Measurements from ENCODE around the gene TMEM255A. TPM values are rescaled to one million over a fixed set of nuclear protein-coding genes. Genes with fewer than 3 reads are reported as not detected.

The TMEM255A gene
- total RNA-seq, 1 donor from 2014 or later = 2.4 TPM

- no peak for DNase-seq (ENCODE audit: extremely low spot score, unreplicated experiment)
- TF ChIP-seq CTCF (conservative IDR thresholded peaks at IDR 0.05) = no peak
- Mint-ChIP-seq H3K4me1 (ENCODE audit: unreplicated experiment) (no peaks in the 10 kb centered on the region), H3K36me3 (no peaks in the 10 kb centered on the region), H3K27me3 (peaks cover 10% of the 10 kb centered on the region), H3K27ac (no peak overlapping the region), H3K9me3 (no peaks in the 10 kb centered on the region), H3K4me3 (no peak overlapping the region)
These were observed 10.4 kb upstream of the TMEM255A start for GRCh38 chrX:120321520-120322281.

GRCh38 chrX:120318411-120318810, 7.2 kb upstream of the TMEM255A start:
- Mint-ChIP-seq H3K27me3 (peaks cover 28% of the 10 kb centered on the region), H3K4me1 (ENCODE audit: unreplicated experiment) (no peaks in the 10 kb centered on the region), H3K27ac (no peak overlapping the region), H3K9me3 (no peaks in the 10 kb centered on the region), H3K36me3 (no peaks in the 10 kb centered on the region), H3K4me3 (no peak overlapping the region)
- DNase-seq (ENCODE audit: extremely low spot score, unreplicated experiment) = no peak
- no peak for TF ChIP-seq CTCF (conservative IDR thresholded peaks at IDR 0.05)

GRCh38 chrX:120316587-120317283, 5.5 kb upstream of the TMEM255A start:
- Mint-ChIP-seq H3K9me3 (no peaks in the 10 kb centered on the region), H3K27me3 (peaks cover 45% of the 10 kb centered on the region), H3K27ac (peak overlapping the region; percentile 51), H3K36me3 (no peaks in the 10 kb centered on the region), H3K4me3 (no peak overlapping the region), H3K4me1 (ENCODE audit: unreplicated experiment) (no peaks in the 10 kb centered on the region)
- no peak for DNase-seq (ENCODE audit: extremely low spot score, unreplicated experiment)
- TF ChIP-seq CTCF (conservative IDR thresholded peaks at IDR 0.05) = no peak

GRCh38 chrX:120315776-120316175, 4.5 kb upstream of the TMEM255A start:
- Mint-ChIP-seq H3K9me3 (no peaks in the 10 kb centered on the region), H3K27me3 (peaks cover 49% of the 10 kb centered on the region), H3K4me1 (ENCODE audit: unreplicated experiment) (no peaks in the 10 kb centered on the region), H3K4me3 (no peak overlapping the region), H3K36me3 (no peaks in the 10 kb centered on the region), H3K27ac (no peak overlapping the region)
- no peak for DNase-seq (ENCODE audit: extremely low spot score, unreplicated experiment)
- TF ChIP-seq CTCF (conservative IDR thresholded peaks at IDR 0.05) = no peak

GRCh38 chrX:120311727-120312063, 434 bp upstream of the TMEM255A start:
- Mint-ChIP-seq H3K27me3 (peaks cover 79% of the 10 kb centered on the region), H3K4me3 (no peak overlapping the region), H3K9me3 (no peaks in the 10 kb centered on the region), H3K27ac (no peak overlapping the region), H3K36me3 (no peaks in the 10 kb centered on the region), H3K4me1 (ENCODE audit: unreplicated experiment) (peaks cover 7% of the 10 kb centered on the region)
- DNase-seq (ENCODE audit: extremely low spot score, unreplicated experiment) = no peak
- TF ChIP-seq CTCF (conservative IDR thresholded peaks at IDR 0.05) = no peak
